NCI-H226 (cell line): ENCODE data around the gene LRIT1.

Experiments
- DNase-seq: peaks from one replicate; pipeline ENCODE4 v3.0.0-alpha.2; 2015

Gene LRIT1

GRCh38 chr10:84214046-84214572, 27.2 kb downstream of the LRIT1 start:
- DNase-seq: no peak

DNA sequence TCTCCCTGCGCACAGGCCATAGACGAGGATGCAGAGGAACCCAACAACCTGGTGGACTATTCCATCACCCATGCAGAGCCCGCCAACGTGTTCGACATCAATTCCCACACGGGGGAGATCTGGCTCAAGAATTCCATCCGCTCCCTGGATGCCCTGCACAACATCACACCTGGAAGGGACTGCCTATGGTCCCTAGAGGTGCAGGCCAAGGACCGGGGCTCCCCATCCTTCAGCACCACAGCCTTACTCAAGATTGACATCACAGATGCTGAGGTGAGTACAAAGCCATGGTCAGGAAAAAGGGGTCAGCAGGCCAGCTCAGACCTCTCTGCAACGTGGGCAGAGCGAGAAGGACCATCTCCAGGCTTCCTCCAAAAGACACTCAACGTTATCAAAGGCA, 28.3 kb downstream of the LRIT1 start:
- DNase-seq: no peak

DNA sequence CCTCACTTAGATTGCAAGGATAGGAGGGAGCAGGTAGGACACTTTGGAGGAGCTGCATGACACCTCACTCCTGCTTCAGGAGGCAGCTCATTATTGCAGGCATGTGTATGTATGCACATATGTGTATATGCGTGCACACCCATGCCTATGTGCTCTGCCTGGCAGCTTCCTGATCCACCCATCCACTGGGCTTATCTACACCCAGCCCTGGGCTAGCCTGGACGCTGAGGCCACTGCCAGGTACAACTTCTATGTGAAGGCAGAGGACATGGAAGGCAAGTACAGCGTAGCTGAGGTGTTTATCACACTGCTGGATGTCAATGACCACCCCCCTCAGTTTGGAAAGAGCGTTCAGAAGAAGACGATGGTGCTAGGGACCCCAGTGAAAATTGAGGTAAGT, 29.3 kb downstream of the LRIT1 start:
- no peak for DNase-seq

DNA sequence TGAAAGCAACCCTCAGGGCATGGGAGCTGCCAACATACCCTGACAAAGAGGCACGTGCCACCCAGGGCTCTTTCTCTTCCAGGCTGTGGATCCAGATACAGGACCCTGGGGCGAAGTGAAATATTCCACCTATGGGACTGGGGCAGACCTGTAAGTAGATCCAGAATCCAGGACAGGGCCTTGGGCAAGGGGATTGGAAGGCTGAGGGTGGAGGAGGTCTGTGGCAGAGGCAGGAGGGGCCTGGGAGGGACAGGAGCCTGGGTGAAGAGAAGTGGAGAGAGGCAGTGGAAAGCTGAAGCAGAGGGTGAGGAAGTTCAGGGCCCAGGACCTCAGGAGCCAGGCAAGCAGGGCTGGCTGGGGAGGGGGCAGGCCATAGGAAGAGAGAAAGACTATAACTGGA, 29.8 kb downstream of the LRIT1 start:
- no peak for DNase-seq

DNA sequence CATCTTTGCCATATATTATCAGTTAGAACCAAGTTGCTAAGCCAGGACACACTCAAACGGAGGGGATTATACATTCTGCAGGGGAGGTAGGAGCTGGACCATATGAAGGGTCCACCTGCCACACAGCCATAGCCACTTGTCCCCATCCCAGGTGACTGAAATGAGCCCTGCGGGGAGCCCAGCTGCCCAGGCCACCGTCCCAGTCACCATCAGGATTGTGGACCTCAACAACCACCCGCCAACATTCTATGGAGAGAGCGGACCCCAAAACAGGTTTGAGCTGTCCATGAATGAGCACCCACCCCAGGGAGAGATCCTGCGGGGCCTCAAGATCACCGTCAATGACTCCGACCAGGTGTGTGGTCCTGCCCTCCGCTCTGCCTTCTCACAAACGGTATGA, 33.3 kb downstream of the LRIT1 start:
- DNase-seq: no peak

GRCh38 chr10:84205853-84206525, 35.4 kb downstream of the LRIT1 start:
- no peak for DNase-seq

DNA sequence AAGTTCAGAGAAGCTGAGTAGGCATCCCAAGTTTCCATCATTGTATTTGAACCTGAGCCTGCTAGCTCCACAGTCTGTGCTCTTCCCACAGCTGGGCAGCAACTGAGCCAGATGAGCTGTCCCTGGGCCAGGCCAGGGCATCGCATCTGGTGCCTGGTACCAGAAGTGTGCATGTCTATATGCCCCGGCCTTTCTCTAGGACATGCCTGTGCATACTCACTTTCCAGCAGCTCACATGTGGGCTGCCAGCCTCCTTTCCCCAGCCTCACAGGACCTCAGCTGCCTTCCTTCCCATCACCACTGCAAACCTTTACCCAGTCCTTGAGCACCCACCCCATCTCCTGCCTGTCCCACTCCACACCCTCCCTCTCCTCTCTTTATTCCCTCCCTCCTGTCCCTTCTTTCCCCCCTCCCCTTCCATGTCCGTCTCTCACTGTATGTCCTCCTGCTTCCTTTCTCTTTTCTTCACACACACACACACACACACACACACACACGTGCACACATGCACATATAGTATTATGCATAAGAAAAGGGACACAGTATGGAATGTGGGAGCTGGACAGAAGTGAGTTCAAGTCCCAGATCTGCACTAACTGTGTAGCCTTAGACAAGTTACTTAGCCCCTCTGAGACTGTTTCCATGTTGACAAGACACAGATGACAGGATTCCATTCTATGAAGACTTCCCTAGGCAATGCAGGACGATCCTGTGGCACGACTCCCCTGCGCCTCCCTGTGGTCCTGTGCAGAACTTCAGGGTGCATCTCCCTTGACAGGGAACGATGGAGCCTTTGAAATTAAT, 36.1 kb downstream of the LRIT1 start:
- DNase-seq: no peak

- DNase-seq: no peak
Measured at GRCh38 chr10:84204610-84205009, 36.7 kb downstream of the LRIT1 start.

DNA sequence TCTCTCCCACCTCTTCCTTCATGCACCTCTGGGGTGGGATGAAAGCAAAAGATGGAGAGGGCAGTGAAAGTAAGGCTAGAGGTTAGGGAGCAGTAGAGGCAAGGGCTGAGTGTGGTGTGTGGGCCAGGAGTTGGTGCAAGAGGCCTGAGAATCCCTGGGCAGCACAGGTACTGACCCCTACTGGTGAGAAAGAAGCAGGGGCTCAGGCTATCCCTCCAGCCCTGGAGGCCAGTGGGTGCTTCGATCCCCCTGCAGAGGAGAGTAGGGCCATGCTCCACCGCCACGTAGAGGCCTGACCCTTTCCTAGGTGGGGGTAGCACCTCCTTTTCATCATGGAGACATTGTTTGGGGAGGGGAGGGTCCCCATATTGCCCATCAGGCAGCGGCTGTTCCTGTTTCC, 37.2 kb downstream of the LRIT1 start:
- DNase-seq: no peak

GRCh38 chr10:84202349-84202748, 39.0 kb downstream of the LRIT1 start:
- DNase-seq: no peak

DNA sequence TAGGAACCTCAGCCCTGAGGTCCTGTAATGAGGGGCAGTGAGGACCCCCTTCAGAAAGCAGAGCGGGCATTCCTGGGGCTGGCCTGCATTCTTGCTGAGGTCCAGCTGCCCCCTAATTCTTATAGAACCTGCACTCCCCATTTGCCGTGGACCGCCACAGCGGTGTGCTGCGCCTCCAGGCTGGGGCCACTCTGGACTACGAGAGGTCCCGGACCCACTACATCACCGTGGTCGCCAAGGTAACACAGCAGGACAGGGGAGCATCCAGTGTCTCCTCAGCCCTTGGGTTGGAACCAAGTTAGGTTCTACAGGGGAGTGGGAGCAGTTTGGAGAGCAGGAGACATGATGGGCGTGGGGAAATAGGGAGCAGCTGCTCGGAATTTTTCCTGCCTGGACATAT, 39.7 kb downstream of the LRIT1 start:
- DNase-seq: no peak

- no peak for DNase-seq
Measured at GRCh38 chr10:84201244-84201606, 40.1 kb downstream of the LRIT1 start.

DNA sequence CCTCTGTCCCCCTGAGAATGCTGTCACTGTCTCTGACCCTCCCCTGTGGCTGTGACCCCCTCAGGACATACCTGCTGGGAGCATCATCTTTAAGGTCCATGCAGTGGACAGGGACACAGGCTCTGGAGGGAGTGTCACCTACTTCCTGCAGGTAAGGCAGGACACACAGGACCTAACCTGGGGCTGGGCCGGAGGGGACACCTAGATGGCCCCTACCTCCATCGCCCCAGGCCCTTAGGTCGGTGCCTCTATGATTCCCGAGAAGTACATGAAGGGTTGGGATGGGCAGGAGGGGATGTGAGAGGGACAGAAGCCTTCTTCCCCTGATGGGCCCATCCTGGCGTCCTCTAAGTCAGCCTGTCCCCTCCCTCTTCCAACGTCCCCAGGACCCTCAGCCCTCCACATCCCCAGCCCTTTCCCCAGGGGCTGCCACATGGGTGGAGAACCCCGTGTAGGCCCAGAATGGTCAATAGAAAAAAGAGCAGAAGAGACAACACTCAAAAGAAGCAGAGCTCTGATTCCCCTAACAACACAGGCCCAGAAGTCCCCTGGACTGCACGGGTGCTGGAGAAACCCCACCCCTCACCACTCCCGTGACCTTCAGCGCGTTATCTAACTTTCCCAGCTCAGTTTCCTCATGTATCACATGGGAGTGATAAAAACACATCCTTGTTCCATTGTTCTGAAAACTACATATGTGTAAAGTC, 40.7 kb downstream of the LRIT1 start:
- DNase-seq: no peak

GRCh38 chr10:84198206-84198915, 43.0 kb downstream of the LRIT1 start:
- DNase-seq: no peak

DNA sequence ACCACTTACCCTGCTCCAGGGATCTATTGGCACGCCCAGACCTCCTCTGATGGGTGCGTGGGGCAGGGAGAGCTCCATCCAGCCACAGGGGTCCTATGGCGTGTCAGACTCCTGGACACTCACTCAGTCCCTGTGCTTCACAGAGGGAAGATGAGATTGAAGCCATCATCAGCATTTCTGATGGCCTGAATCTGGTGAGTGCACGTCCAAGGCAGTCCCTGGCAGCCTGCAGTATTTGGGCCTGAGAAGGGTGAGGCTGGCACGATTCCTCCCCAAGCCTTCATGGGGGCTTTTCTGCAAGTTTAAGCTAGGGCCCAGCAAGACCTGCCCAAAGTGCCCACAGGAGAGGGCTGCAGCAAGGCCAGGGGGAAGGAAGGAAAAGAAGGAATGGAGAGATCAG, 43.7 kb downstream of the LRIT1 start:
- DNase-seq: no peak

DNA sequence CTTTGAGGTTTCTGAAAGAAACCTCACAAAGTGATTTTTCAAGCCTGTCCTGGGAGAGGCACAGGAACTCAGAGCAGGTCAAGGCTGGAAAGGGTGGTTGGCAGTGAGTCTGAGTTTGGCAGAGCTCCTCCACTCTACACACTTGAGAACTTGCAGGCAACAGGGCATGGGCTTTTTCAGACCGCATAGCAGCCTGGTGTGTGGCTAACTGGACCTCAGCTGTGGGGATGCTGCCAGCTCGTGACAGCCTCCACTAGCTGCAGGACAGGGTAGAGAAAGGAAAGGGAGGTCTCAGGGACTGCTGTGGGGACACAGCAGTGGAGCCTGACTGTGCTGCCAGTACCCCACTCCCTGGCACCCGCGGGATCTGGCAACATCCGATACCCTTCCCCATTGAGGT, 44.4 kb downstream of the LRIT1 start:
- no peak for DNase-seq

DNA sequence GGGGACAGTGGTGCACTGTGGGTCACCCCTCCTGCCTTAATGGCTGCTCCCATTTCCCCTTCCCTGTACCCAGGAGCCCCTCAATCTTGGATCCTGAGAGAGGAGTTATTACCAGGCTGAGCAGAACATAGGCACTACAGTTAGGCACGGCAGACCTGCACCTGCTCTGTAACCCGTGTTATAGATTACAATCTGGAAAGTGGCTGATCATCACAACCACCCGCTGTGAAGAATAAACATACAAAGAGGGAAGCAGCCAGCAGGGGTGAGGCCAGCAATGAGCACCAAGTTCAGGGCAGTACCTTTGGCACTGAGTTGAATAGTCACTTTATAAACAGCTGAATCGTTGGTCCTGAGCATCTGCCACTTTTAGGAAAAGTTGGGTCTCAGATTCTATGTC, 45.3 kb downstream of the LRIT1 start:
- no peak for DNase-seq

- DNase-seq: no peak
Measured at GRCh38 chr10:84195044-84195830, 46.1 kb downstream of the LRIT1 start.

DNA sequence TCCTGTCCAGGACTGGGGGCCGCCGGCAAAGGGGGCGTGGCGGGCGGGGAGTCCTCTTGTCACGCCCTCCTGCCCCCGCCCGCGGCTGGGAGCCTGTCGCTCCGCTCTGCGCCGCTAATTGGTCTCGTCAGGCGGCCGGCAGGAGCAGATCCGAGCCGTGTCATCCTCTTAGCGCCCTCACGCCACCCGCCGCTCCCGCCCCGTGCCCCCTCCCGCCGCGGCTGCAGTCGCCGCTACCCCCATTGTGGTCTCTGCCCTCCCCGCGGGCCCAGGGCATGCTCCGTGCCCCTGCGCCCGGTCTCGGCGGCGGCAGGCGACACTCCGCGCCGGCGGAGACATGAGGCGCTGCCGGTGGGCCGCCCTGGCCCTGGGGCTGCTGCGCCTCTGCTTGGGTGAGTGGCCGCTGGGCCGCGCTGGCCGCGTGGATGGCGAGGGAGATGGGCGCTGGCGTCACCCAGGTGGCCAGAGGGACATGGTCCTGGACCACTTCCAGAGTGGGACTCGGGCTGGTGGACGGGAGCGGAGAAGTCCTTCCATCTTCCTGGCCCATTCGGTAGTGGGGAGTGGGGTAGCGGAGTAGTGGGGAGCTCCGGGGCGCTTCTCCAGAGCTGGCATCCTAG, 46.8 kb downstream of the LRIT1 start, which contains the start of gene CDHR1:
Gene CDHR1, plus strand, starts transcription at position 114 of the 620 bp plus-strand sequence. Its CDS starts 224 bp downstream, at position 338.
- DNase-seq: no peak

- DNase-seq: no peak
Measured at GRCh38 chr10:84193846-84194423, 47.4 kb downstream of the LRIT1 start.

GRCh38 chr10:84193327-84193726, 48.0 kb downstream of the LRIT1 start:
- no peak for DNase-seq
